ENCODE results near the gene SLC26A6. TPM values are rescaled to one million over a fixed set of nuclear protein-coding genes. Genes with fewer than 3 reads are reported as not detected.

The SLC26A6 gene
- total RNA-seq, 1 experiment from 2014 or later = 55.1 TPM

GRCh38 chr3:48596157-48596556 lies 39.1 kb downstream of the SLC26A6 start:
- BruUV-seq (replicated peaks) = no TSS peak
- RAD21 ChIA-PET (ENCODE audit: low non-redundant PET in 1 of 2, low total read pairs in 2 of 2, uncharacterized antibody in 2 of 2, unreplicated experiment in 2 of 2) = no interaction called here
- H3K4me3 ChIP-seq (replicated peaks in 1 of 2; ENCODE audit: low read depth in 1 of 2, low read length in 2 of 2) = no peak overlapping the region; a peak in 1 of 4 replicates
- H3K9me2 ChIP-seq (ENCODE audit: insufficient read depth) = no peaks in the 10 kb centered on the region
- H2AFZ ChIP-seq (ENCODE audit: low read depth, low read length, poor library complexity, severe bottlenecking) = no peak overlapping the region
- POLR2A ChIA-PET = no interaction called here
- H3K4me1 ChIP-seq (ENCODE audit: control insufficient read depth in 1 of 2, insufficient read depth in 2 of 2, low read length in 2 of 2) = peaks cover 11 to 21% of the 10 kb centered on the region in 2 experiments
- H3K79me2 ChIP-seq (ENCODE audit: insufficient read depth, low read length) = no peaks in the 10 kb centered on the region
- H4K20me1 ChIP-seq (ENCODE audit: insufficient read depth) = no peaks in the 10 kb centered on the region
- peak overlapping the region; percentile 21 for H3K27ac ChIP-seq (ENCODE audit: low read depth, low read length)
- ATAC-seq = peak; percentile 18
- H3K9ac ChIP-seq (ENCODE audit: low read length) = no peak overlapping the region
- intact Hi-C loops (cut with micrococcal nuclease) = no loop called here
- H3K36me3 ChIP-seq (ENCODE audit: control insufficient read depth in 1 of 2, insufficient read depth in 2 of 2, low read length in 2 of 2) = peaks cover 5 to 33% of the 10 kb centered on the region in 2 experiments
- H3K27me3 ChIP-seq (ENCODE audit: insufficient read depth, low read length) = no peaks in the 10 kb centered on the region
- peak overlapping the region; percentile 65 for H3K4me2 ChIP-seq (ENCODE audit: low read length)
- CTCF ChIA-PET = no interaction called here
- TF ChIP-seq EGR1 (IDR thresholded peaks at IDR 0.05; ENCODE audit: low read depth) (no peak), ZFX (IDR thresholded peaks at IDR 0.05) (no peak), JUND (IDR thresholded peaks at IDR 0.05) (no peak), TCF7L2 (IDR thresholded peaks at IDR 0.05; ENCODE audit: borderline replicate concordance, extremely low read depth, insufficient read depth, insufficient read length) (no peak), CEBPB (IDR thresholded peaks at IDR 0.05; ENCODE audit: low read depth) (no peak), CBX3 (IDR thresholded peaks at IDR 0.05; ENCODE audit: low read depth) (no peak), RAD21 (IDR thresholded peaks at IDR 0.05; ENCODE audit: low read depth) (no peak), MAX (IDR thresholded peaks at IDR 0.05) (no peak), SRF (IDR thresholded peaks at IDR 0.05; ENCODE audit: low read depth) (no peak), EZH2 (IDR thresholded peaks at IDR 0.05) (no peak), EZH2phosphoT487 (IDR thresholded peaks at IDR 0.05; ENCODE audit: borderline replicate concordance) (no peak), SIN3A (IDR thresholded peaks at IDR 0.05; ENCODE audit: low read depth) (no peak), POLR2A (IDR thresholded peaks at IDR 0.05; ENCODE audit: borderline replicate concordance, extremely low read depth, insufficient read depth, insufficient read length) (no peak), POLR2AphosphoS5 (IDR thresholded peaks at IDR 0.05; ENCODE audit: low read depth, low read length) (no peak), ZBTB33 (IDR thresholded peaks at IDR 0.05; ENCODE audit: extremely low read depth, insufficient replicate concordance, low read length) (no peak), ATF3 (IDR thresholded peaks at IDR 0.05) (no peak)
- no peaks in the 10 kb centered on the region for H3K9me3 ChIP-seq (ENCODE audit: control insufficient read depth in 1 of 2, insufficient read depth in 1 of 2, low read depth in 1 of 2, low read length in 2 of 2)
- no peak for DNase-seq (ENCODE audit: low read depth, low spot score)
